ENCODE data around the gene METTL25B. TPM values are rescaled to one million over a fixed set of nuclear protein-coding genes. Genes with fewer than 3 reads are reported as not detected.
A peak's percentile ranks its signal among the peaks of the same experiment; 100 is the strongest.

The METTL25B gene
- total RNA-seq, 1 donor, result 8.3 TPM

- H2AFZ ChIP-seq (ENCODE audit: low read length), result no peak overlapping the region
- no peak for TF ChIP-seq CTCF (IDR thresholded peaks at IDR 0.05; ENCODE audit: extremely low read depth, low read depth, low read length)
- no peak for DNase-seq (ENCODE audit: insufficient read length, low spot score, missing footprints)
- H3K4me3 ChIP-seq (ENCODE audit: insufficient read depth, low read length), result no peak overlapping the region
- H3K79me2 ChIP-seq (ENCODE audit: insufficient read depth, low read length), result no peaks in the 10 kb centered on the region
- H3K9me3 ChIP-seq (ENCODE audit: low read depth, low read length), result no peaks in the 10 kb centered on the region
- no peaks in the 10 kb centered on the region for H4K20me1 ChIP-seq (ENCODE audit: insufficient read depth, low read length)
- no peaks in the 10 kb centered on the region for H3K27me3 ChIP-seq (ENCODE audit: insufficient read depth, low read length)
- H3K4me1 ChIP-seq (ENCODE audit: insufficient read depth, low read length), result peaks cover 63% of the 10 kb centered on the region
- H3K36me3 ChIP-seq (ENCODE audit: insufficient read depth, low read length), result no peaks in the 10 kb centered on the region
- H3K27ac ChIP-seq (ENCODE audit: low read depth, low read length), result no peak overlapping the region
- peak overlapping the region; percentile 23 for H3K4me2 ChIP-seq (ENCODE audit: insufficient read depth, low read length)
Observed at GRCh38 chr1:156707417-156708217, 20.7 kb upstream of the METTL25B start.

- Histone ChIP-seq H2AFZ (ENCODE audit: low read length) (no peak overlapping the region), H3K9me3 (ENCODE audit: low read depth, low read length) (no peaks in the 10 kb centered on the region), H3K36me3 (ENCODE audit: insufficient read depth, low read length) (no peaks in the 10 kb centered on the region), H3K27ac (ENCODE audit: low read depth, low read length) (no peak overlapping the region), H3K27me3 (ENCODE audit: insufficient read depth, low read length) (no peaks in the 10 kb centered on the region), H3K79me2 (ENCODE audit: insufficient read depth, low read length) (no peaks in the 10 kb centered on the region), H3K4me1 (ENCODE audit: insufficient read depth, low read length) (peaks cover 69% of the 10 kb centered on the region), H3K4me2 (ENCODE audit: insufficient read depth, low read length) (peak overlapping the region; percentile 23), H4K20me1 (ENCODE audit: insufficient read depth, low read length) (no peaks in the 10 kb centered on the region), H3K4me3 (ENCODE audit: insufficient read depth, low read length) (no peak overlapping the region)
- DNase-seq (ENCODE audit: insufficient read length, low spot score, missing footprints), result no peak
- no peak for TF ChIP-seq CTCF (IDR thresholded peaks at IDR 0.05; ENCODE audit: extremely low read depth, low read depth, low read length)
Observed at GRCh38 chr1:156708218-156708661, 20.0 kb upstream of the METTL25B start.

GRCh38 chr1:156709031-156709430, 19.2 kb upstream of the METTL25B start:
- H3K27me3 ChIP-seq (ENCODE audit: insufficient read depth, low read length), result no peaks in the 10 kb centered on the region
- H3K36me3 ChIP-seq (ENCODE audit: insufficient read depth, low read length), result no peaks in the 10 kb centered on the region
- no peak overlapping the region for H3K4me3 ChIP-seq (ENCODE audit: insufficient read depth, low read length)
- H3K9me3 ChIP-seq (ENCODE audit: low read depth, low read length), result no peaks in the 10 kb centered on the region
- DNase-seq (ENCODE audit: insufficient read length, low spot score, missing footprints), result no peak
- H4K20me1 ChIP-seq (ENCODE audit: insufficient read depth, low read length), result no peaks in the 10 kb centered on the region
- H2AFZ ChIP-seq (ENCODE audit: low read length), result no peak overlapping the region
- no peak overlapping the region for H3K4me2 ChIP-seq (ENCODE audit: insufficient read depth, low read length)
- no peak overlapping the region for H3K27ac ChIP-seq (ENCODE audit: low read depth, low read length)
- H3K4me1 ChIP-seq (ENCODE audit: insufficient read depth, low read length), result peaks cover 74% of the 10 kb centered on the region
- H3K79me2 ChIP-seq (ENCODE audit: insufficient read depth, low read length), result no peaks in the 10 kb centered on the region
- no peak for TF ChIP-seq CTCF (IDR thresholded peaks at IDR 0.05; ENCODE audit: extremely low read depth, low read depth, low read length)

- DNase-seq (ENCODE audit: insufficient read length, low spot score, missing footprints), result peak; percentile 97
- no peaks in the 10 kb centered on the region for H3K79me2 ChIP-seq (ENCODE audit: insufficient read depth, low read length)
- no peak overlapping the region for H3K4me3 ChIP-seq (ENCODE audit: insufficient read depth, low read length)
- no peaks in the 10 kb centered on the region for H3K27me3 ChIP-seq (ENCODE audit: insufficient read depth, low read length)
- H2AFZ ChIP-seq (ENCODE audit: low read length), result no peak overlapping the region
- H3K36me3 ChIP-seq (ENCODE audit: insufficient read depth, low read length), result no peaks in the 10 kb centered on the region
- H3K4me2 ChIP-seq (ENCODE audit: insufficient read depth, low read length), result peak overlapping the region; percentile 35
- H3K9me3 ChIP-seq (ENCODE audit: low read depth, low read length), result no peaks in the 10 kb centered on the region
- peaks cover 68% of the 10 kb centered on the region for H3K4me1 ChIP-seq (ENCODE audit: insufficient read depth, low read length)
- H4K20me1 ChIP-seq (ENCODE audit: insufficient read depth, low read length), result no peaks in the 10 kb centered on the region
- TF ChIP-seq CTCF (IDR thresholded peaks at IDR 0.05; ENCODE audit: extremely low read depth, low read depth, low read length), result no peak
- H3K27ac ChIP-seq (ENCODE audit: low read depth, low read length), result no peak overlapping the region
Observed at GRCh38 chr1:156709757-156710489, 18.3 kb upstream of the METTL25B start.

Measured in osteoblast (primary cell).